WI38 (cell line): Measurements from ENCODE around the gene MOSPD3.

Source experiments
- H3K4me3 ChIP-seq: 2 replicates; pipeline ENCODE4 v1.5.1; 2011; ENCODE audit warnings: low read depth, mild to moderate bottlenecking, control low read depth, low read length
- CTCF ChIP-seq: IDR thresholded peaks from 2 replicates; pipeline ENCODE4 v1.5.1; 2012; ENCODE audit warnings: low read depth, mild to moderate bottlenecking, control low read depth, low read length

MOSPD3 gene

GRCh38 chr7:100609958-100610357 is 2.4 kb upstream of the MOSPD3 start:
- TF ChIP-seq CTCF = no peak

GRCh38 chr7:100612730-100613390 is 520 bp downstream of the MOSPD3 start:
- H3K4me3 ChIP-seq = peak overlapping the region; percentile 86
- TF ChIP-seq CTCF = no peak

More at GRCh38 chr7:100609958-100610357, 2.4 kb upstream of the MOSPD3 start:
- H3K4me3 ChIP-seq = no peak overlapping the region

GRCh38 chr7:100613412-100614175 is 1.3 kb downstream of the MOSPD3 start:
- no peak for TF ChIP-seq CTCF
- H3K4me3 ChIP-seq = peak overlapping the region; percentile 86

GRCh38 chr7:100614308-100614861 is 2.0 kb downstream of the MOSPD3 start:
- TF ChIP-seq CTCF = no peak
- no peak overlapping the region for H3K4me3 ChIP-seq

- no peak overlapping the region for H3K4me3 ChIP-seq
- no peak for TF ChIP-seq CTCF
Measured at GRCh38 chr7:100620239-100620638, 7.9 kb downstream of the MOSPD3 start.

GRCh38 chr7:100620804-100621203 is 8.5 kb downstream of the MOSPD3 start:
- no peak for TF ChIP-seq CTCF
- H3K4me3 ChIP-seq = no peak overlapping the region

GRCh38 chr7:100621554-100621953 is 9.2 kb downstream of the MOSPD3 start:
- TF ChIP-seq CTCF = no peak
- no peak overlapping the region for H3K4me3 ChIP-seq
